NCI-H1436 (cell line): ENCODE data around the gene FAM193A.
"Not testable (repeated sequence)": the region's sequence is repeated elsewhere in the genome, so short reads cannot be mapped to it uniquely, and the experiment has no call there.

Experiments
- DNase-seq: peaks from one replicate; lab custom pipeline; 2025; lab: John Stamatoyannopoulos, UW

FAM193A gene

GRCh38 chr4:2608291-2608690, 71.8 kb downstream of the FAM193A start:
- no peak for DNase-seq

DNA sequence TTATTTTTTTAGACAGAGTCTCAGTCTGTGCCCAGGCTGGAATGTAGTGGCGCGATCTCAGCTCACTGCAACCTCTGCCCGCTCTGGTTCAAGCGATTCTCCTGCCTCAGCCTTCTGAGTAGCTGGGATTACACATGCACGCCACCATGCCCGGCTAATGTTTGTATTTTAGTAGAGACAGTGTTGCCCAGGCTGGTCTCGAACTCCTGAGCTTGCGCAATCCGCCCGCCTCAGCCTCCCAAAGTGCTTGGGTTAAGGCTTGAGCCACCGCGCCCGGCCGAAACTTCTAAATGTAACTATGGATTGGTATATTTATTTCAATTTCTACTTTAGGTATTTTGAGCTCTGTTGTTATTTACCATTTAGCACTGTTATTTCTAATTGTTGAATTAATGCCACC, 79.4 kb downstream of the FAM193A start:
- DNase-seq: no peak

DNA sequence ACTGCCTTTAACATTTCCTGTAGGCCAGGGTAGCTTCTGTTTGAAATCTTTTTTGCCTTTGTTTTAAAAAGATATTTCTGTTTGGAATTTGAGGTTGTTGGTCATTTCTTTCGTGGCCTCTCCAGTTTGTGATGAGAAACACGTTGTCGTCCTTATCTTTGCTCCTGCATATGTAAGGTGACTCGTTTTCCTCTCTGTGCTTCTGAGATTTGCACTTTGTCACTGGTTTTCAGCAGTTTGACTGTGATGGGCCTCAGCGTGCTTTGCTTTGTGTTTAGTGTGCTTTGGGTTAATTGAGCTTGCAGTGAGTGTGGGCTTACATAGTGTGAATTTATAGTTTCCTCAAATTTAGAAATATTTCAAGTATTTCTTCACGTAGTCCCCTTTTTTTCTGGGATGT, 81.5 kb downstream of the FAM193A start:
- DNase-seq: no peak

DNA sequence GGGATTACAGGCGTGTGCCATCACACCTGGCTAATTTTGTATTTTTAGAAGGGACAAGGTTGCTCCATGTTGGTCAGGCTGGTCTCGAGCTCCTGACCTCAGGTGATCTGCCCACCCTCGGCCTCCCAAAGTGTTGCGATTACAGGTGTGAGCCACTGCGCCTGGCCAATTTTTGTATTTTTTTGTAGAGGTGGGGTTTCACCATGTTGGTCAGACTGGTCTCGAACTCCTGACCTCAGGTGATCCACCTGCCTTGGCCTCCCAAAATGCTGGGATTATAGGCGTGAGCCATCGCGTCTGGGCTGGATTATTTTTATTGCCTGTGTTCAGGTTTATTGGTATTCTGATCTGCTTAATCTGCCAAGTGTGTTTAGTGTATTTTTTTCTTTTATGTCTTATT, 82.3 kb downstream of the FAM193A start:
- not testable (repeated sequence) for DNase-seq

DNA sequence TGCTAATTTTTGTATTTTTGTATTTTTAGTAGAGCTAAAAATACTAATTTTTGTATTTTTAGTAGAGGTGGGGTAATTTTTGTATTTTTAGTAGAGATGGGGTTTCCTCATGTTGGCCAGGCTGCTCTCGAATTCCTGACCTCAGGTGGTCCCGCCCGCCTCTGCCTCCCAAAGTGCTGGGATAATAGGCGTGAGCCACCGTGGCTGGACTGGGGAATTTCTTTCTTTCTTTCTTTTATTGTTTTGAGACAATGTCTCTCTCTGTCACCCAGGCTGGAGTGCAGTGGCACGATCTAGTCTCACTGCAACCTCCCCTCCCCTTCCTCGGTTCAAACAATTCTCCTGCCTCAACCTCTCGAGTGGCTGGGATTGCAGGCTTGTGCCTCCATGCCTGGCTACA, 83.0 kb downstream of the FAM193A start:
- no peak for DNase-seq

DNA sequence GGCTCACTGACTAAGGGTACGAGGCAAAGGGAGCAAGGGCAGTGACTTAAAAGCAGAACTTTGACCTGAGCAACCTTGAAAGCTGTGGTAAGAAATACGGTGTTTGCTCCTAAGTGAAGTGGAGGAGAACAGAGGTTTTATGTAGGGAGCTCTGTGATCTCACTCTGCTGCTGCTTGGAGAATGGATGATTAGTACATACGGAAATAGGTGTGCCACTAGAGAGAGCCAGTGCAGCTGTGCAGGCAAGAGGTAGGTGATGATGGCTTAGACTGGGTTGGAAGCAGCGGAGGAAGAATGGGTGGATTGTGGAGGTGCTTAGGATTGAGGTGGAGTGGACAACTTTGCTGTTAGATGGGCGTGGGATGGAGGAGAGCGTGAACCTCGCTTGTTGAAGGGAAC, 85.0 kb downstream of the FAM193A start:
- no peak for DNase-seq

GRCh38 chr4:2623442-2623841, 87.0 kb downstream of the FAM193A start:
- DNase-seq: no peak

- no peak for DNase-seq
These were observed 88.5 kb downstream of the FAM193A start for GRCh38 chr4:2624782-2625530.

GRCh38 chr4:2626231-2626630, 89.8 kb downstream of the FAM193A start:
- no peak for DNase-seq

DNA sequence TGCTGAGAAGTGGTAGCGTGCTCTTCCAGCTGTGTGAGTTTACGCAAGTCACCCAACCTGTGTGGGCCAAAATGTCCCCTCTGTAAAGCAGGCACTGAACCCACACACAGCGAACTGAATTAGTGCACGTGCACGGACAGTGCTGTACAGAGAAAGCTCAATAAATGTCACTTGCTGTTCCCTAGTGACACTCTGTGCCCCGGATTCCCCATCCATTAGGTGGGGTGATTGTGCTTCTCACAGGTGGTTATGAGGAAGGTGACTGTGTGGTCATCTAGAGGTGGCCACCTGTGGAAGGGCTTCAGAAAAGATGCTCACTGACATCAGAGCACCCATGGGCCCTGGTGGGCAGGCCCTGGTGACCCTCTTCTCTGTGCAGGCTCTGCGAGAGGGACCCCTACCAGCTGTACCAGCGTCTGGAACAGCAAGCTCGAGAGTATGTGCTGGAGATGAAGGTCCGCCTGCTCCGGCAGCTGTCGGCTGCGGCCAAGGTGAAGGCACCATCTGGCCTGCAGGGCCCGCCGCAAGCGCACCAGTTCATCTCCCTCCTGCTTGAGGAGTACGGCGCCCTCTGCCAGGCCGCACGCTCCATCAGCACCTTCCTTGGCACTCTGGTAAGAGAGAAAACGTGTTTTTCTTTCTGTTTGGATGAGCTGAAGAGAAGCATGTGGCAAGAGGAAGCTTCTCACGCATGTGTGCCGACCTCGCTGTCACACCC, 94.3 kb downstream of the FAM193A start:
- no peak for DNase-seq

- no peak for DNase-seq
These were observed 97.6 kb downstream of the FAM193A start for GRCh38 chr4:2634014-2634413.

- no peak for DNase-seq
These were observed 99.9 kb downstream of the FAM193A start for GRCh38 chr4:2636331-2636730.

DNA sequence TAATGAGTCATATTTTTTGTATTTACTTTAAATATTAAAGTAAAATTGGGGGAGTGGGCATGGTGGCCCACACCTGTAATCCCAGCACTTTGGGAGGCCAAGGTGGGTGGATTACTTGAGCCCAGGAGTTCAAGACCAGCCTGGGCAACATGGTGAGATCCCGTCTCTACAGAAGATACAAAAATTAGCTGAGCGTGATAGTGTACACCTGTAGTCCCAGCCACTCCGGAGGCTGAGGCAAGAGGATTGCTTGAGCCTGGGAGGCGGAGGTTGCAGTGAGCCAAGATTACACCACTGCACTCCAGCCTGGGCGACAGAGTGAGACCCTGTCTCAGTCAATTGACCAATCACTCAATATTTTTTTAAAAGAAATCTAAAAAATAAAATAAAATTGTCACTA, 100.5 kb downstream of the FAM193A start:
- not testable (repeated sequence) for DNase-seq

DNA sequence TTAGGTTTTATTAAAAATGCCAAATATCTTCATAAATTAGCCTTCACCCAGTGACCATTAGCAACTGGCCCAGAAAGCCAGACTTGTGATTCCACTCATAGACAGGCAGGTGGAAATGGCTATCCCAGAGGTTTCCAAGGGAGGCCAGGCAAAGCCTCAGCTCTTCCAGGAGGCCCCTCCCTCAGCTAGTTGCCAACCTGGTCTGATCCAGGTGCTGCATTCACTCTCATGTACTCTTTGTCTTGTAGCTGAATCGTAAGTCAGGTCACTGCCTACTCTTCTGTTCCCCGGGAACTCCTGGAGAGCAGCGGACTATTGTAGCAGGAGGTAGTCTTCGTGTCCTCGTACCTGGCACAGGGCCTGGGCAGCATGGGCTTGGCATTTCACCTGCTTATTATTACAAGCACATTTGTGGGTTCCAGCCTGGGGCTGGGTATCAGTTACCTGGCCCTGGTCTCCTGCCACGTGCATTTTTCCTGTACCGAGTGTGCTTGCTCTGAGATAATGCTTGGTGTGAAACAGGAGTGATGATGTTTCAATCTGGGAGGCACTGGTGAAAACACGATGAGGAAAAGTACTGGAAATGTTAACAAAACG, 101.6 kb downstream of the FAM193A start:
- no peak for DNase-seq

- DNase-seq: no peak
These were observed 102.3 kb downstream of the FAM193A start for GRCh38 chr4:2638730-2639129.

DNA sequence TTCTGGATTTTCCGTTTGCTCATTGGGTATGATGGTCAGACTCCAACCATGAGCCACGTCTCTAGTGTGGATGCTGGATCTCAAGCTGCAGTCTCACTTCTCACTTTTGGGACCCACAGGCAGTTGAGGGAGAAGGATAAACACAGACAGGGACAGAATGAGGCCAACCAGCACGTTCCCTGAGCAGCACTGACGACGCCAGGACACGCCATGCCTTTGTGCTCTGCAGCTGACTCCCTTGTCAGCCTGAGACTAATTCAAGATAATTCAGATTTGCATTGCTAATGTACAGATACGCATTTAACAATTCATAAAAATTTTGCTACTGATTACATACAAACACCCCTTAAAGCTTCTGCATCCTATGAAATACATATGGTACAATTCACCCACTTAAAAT, 106.5 kb downstream of the FAM193A start:
- no peak for DNase-seq

GRCh38 chr4:2643555-2643954, 107.1 kb downstream of the FAM193A start:
- DNase-seq: no peak

GRCh38 chr4:2646396-2647149, 110.1 kb downstream of the FAM193A start:
- no peak for DNase-seq

DNA sequence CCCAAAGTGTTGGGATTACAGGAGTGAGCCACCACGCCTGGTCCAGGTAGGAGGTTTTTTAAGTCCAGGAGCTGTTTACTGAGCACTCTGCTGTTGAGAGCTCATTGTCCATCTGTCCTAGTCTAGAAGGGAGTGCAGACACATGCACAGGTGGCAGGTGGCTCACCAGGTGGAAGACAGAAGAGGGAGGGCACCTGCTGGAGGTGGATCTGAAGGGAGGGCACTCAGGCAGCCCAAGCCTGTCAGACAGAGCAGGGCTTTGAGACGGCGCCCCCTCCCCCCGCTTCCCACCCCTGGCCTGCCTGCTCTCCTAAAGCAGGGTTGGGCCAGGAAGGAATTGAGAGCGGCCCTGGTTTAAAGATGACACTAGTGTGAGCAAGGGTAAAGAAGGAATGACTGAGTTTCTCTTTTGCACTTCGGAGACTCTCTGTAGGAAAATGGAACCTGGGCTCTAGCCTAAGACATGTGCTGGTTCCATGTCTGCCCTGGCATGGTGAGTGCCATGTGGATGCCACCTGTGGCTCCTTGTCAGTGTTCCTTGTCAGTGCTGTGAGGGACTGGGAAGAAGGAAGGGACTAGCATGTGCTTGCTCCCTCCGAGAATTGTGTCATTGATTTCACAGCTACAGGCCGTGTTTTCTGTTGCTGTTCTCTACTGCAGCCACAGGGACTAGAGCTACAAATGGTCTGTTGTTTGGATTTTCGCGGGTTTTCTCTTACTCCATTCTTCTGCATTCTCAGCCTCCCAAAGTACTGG, 111.1 kb downstream of the FAM193A start:
- no peak for DNase-seq

DNA sequence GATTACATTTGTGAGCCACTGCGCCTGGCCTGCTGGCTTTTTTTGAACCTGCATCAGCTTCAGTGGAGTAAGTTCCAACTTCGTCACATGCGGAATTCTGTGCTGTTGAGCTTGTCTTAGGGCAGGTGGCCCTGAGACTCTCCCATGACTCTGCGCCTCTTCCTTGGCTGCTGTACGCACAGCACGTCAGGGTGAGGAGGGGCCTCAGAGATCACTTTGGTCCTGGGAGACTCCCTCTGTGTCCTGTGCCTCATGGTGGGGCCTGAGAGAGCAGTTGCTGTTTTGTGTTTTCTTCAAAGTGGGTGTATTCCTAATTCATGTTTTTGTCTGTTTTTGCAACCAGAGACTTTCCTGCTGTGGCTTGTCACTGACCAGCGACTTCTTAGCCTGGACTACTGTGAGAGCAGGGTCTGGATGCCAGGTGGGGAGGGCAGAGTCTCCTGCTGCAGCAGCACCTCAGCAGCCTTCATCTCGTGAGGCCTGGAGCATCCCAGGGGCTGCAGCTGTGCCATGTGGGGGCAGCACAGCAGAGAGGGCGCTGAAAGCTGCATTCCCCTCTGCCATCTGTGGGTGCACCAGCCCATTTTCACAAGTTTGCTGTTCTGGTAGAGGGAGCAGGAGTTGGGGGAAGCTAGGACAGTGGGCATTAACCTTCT, 111.8 kb downstream of the FAM193A start:
- no peak for DNase-seq

DNA sequence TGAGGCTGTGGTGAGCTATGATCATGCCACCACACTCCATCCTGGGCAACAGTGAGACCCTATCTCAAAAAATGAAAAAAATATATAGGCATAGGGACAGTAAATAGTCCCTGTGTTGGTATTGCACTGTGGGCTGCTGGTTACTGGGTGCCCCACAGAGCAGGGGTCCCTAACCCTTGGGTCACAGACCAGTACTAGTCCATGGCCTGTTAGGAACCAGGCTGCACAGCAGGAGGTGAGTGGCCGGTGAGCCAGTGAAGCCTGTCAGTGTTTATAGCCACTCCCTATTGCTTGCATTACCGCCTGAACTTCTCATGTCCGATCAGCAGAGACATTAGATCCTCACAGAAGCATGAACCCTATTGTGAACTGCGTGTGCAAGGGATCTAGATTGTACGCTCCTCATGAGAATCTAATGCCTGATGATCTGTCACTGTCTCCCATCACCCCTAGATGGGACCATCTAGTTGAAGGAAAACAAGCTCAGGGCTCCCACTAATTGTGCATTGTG, 113.2 kb downstream of the FAM193A start:
- DNase-seq: no peak
